HG02938 (cell line): Measurements from ENCODE around the gene C1orf74.
A peak's percentile ranks its signal among the peaks of the same experiment; 100 is the strongest.

Experiments used
- ATAC-seq: cut with Tn5 transposase; IDR thresholded peaks from one replicate; pipeline ENCODE4 v1.9.1; 2021; ENCODE audit warnings: mild to moderate bottlenecking, moderate library complexity; ENCODE audit not compliant: unreplicated experiment

Gene C1orf74

GRCh38 chr1:209784265-209785169, at the start of gene C1orf74:
TSS of gene C1orf74 (minus strand) at chr1:209784559. CDS start at chr1:209783634, 925 bp downstream.
- ATAC-seq, result peak; percentile 98

- no peak for ATAC-seq
These were observed 47.3 kb upstream of the C1orf74 start for GRCh38 chr1:209831615-209832014.

- ATAC-seq, result no peak
These were observed 46.4 kb upstream of the C1orf74 start for GRCh38 chr1:209830722-209831121.

GRCh38 chr1:209829716-209830115, 45.4 kb upstream of the C1orf74 start:
- ATAC-seq, result no peak

GRCh38 chr1:209827384-209828262, 43.3 kb upstream of the C1orf74 start, which contains the start of gene UTP25:
TSS of gene UTP25 (plus strand) at chr1:209827972. CDS start at chr1:209828064, 92 bp downstream.
- peak; percentile 90 for ATAC-seq

- ATAC-seq, result no peak
These were observed 41.5 kb upstream of the C1orf74 start for GRCh38 chr1:209825591-209826434.

- ATAC-seq, result peak; percentile 53
These were observed 39.0 kb upstream of the C1orf74 start for GRCh38 chr1:209823143-209824041.

GRCh38 chr1:209822706-209823105, 38.3 kb upstream of the C1orf74 start:
- no peak for ATAC-seq

- no peak for ATAC-seq
These were observed 36.6 kb upstream of the C1orf74 start for GRCh38 chr1:209820986-209821385.

GRCh38 chr1:209819058-209819457, 34.7 kb upstream of the C1orf74 start:
- ATAC-seq, result no peak

GRCh38 chr1:209817691-209818090, 33.3 kb upstream of the C1orf74 start:
- ATAC-seq, result no peak

GRCh38 chr1:209816923-209817322, 32.6 kb upstream of the C1orf74 start:
- no peak for ATAC-seq

GRCh38 chr1:209815931-209816341, 31.6 kb upstream of the C1orf74 start:
- ATAC-seq, result no peak

GRCh38 chr1:209815490-209815889, 31.1 kb upstream of the C1orf74 start:
- no peak for ATAC-seq

GRCh38 chr1:209813902-209814301, 29.5 kb upstream of the C1orf74 start:
- ATAC-seq, result no peak

GRCh38 chr1:209810783-209811182, 26.4 kb upstream of the C1orf74 start:
- no peak for ATAC-seq

GRCh38 chr1:209809611-209810010, 25.3 kb upstream of the C1orf74 start:
- no peak for ATAC-seq

- no peak for ATAC-seq
These were observed 23.8 kb upstream of the C1orf74 start for GRCh38 chr1:209808059-209808581.

- no peak for ATAC-seq
These were observed 23.1 kb upstream of the C1orf74 start for GRCh38 chr1:209807509-209807908.
